Activated T-cell treated with anti-CD3 and anti-CD28 coated beads for 48 hours (primary cell): Measurements from ENCODE around the gene DUSP11.
"Not testable (repeated sequence)": the region's sequence is repeated elsewhere in the genome, so short reads cannot be mapped to it uniquely, and the experiment has no call there.

Experiments
- DNase-seq: peaks from one replicate; pipeline ENCODE4 v3.0.0-alpha.2; 2020; ENCODE audit warnings: low read depth

The DUSP11 gene

DNA sequence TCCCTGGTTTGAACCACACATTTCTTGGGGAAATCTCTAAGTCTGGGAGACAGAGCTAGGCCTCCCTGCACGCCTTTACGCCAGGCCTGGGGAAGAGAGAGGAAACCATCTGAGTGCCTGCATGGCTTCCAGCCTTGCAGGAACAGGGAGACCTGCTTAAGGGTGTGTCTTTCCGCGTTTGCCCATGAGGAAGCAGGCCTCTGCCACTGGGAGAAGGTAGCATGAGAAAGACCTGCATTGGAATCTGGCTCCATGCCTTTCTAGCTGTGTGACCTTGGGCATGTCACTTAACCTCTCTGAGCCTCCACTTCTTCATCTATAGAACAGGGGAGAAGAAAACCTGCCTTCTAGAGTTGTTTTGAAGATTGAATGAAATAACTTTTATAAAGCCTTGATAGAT, 62.2 kb downstream of the DUSP11 start:
- not testable (repeated sequence) for DNase-seq

DNA sequence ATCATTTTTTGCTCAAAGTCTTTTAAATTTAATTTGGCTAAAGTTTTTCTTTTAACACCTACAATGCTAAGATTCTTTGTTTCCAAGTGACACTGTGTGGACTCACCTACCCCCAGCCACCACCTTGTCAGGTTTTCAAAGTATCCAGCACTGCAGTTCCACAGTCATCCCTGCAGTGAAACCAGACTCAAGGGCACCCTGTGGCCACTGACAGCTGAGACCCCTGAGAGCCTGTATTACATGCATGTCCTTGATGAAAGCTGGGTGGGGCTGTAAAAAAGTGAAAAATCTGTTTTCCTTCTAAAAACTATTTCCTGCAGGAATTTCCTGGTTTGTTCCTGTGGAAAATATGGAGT, 62.7 kb downstream of the DUSP11 start:
- DNase-seq = no peak

DNA sequence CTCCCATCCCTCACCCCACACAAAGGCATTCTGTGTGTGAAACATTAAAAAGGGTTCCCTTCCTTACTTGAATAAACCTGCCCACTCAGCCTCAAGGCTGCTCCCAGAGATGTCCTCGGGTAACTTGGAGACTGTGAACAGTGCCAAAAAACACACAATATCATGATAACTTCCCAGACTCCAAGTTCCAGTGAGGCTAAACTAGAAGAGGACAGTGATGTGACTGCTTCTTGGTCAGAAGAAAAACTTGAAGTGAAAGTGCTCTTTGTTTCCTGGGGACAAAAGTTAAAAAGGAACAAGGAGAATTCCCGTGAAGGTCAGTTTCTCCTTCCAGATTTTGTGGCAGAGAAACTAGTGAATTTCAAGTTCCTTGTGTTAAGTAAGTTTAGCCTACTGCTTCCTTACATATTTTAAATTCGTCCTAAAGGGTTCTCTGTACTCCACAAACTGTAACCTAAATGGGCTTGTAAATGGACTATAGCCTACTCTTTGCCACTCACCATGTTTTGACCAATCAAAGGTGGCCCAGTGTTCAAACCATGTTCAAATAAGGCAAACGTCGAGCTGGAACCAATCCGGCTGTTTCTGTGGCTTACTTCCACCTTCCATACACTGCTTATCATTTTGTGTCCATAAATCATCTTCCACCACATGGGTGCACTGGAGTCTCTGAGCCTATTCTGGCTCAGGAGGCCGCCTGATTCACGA, 63.2 kb downstream of the DUSP11 start:
- no peak for DNase-seq

DNA sequence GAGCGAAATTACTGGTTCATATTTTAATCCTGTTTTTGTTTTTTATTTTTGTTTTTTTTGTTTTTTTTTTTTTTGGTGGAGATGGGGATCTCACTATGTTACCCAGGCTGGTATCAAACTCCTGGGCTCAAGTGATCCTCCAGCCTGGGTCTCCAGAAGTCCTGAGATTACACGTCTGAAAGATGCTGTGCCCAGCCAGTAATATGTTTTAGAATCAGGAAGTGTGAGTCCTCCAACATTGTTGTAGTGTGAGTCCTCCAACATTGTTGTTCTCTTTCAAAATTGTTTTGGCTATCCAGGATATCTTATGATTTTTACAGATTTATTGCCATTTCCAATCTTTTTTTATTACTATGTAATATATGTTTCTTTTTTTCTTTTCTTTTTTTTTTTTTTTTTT, 65.8 kb downstream of the DUSP11 start:
- DNase-seq = no peak
